K562 (cell line): Measurements from ENCODE around the gene STAT6. TPM values are rescaled to one million over a fixed set of nuclear protein-coding genes. Genes with fewer than 3 reads are reported as not detected.

Experiments used
- CHD1 ChIP-seq: fragments of 200-600 bp; sonication (generic); IDR thresholded peaks from one replicate; pipeline ENCODE4 v1.6.1; 2012; ENCODE audit warnings: mild to moderate bottlenecking, moderate library complexity, low read length, inconsistent platforms
- CHD2 ChIP-seq: IDR thresholded peaks from 2 replicates; pipeline ENCODE4 v1.6.1; 2011; ENCODE audit warnings: low read depth, low read length
- LEF1 ChIP-seq: fragments of 450-650 bp; IDR thresholded peaks from 2 replicates; pipeline ENCODE4 v1.6.1; 2016; ENCODE audit warnings: mild to moderate bottlenecking
- POLR2G ChIP-seq: fragments of 200-400 bp; formaldehyde crosslinking; IDR thresholded peaks from 2 replicates; pipeline ENCODE4 v1.6.1; 2017; ENCODE audit warnings: low read depth, mild to moderate bottlenecking, antibody characterized with exemption, low read length, moderate library complexity
- SIX5 ChIP-seq, 2 experiments: IDR thresholded peaks; 2 replicates each; pipeline ENCODE4 v1.6.1; 2011; ENCODE audit warnings: low read length in 2 of 2, borderline replicate concordance in 1 of 2, low read depth in 1 of 2, mild to moderate bottlenecking in 1 of 2, moderate library complexity in 1 of 2; ENCODE audit not compliant: insufficient read depth in 1 of 2
- SNRNP70 ChIP-seq: fragments of 200-400 bp; formaldehyde crosslinking; optimal IDR thresholded peaks from 2 replicates; pipeline ENCODE3; 2017; ENCODE audit warnings: low read depth, low read length
- SREBF1 ChIP-seq: fragments of 150-350 bp; IDR thresholded peaks from 2 replicates; pipeline ENCODE4 v1.6.1; 2014; ENCODE audit warnings: antibody characterized with exemption, low read depth, low read length, borderline replicate concordance
- ZKSCAN1 ChIP-seq: fragments of 150-350 bp; IDR thresholded peaks from 2 replicates; pipeline ENCODE4 v1.6.1; 2016; ENCODE audit warnings: low read depth, low read length
- ZNF124 ChIP-seq: sonication (generic); formaldehyde crosslinking; IDR thresholded peaks from 2 replicates; pipeline ENCODE4 v1.8.1; 2022; ENCODE audit warnings: missing genetic modification reagents
- ZNF134 ChIP-seq: fragments of 250-450 bp; sonication (Bioruptor Pico); conservative IDR thresholded peaks from 2 replicates; pipeline ENCODE4 v1.4.0; 2020
- ZNF561 ChIP-seq: fragments of 450-650 bp; formaldehyde crosslinking; conservative IDR thresholded peaks from 2 replicates; pipeline ENCODE4 v1.4.0; 2020; ENCODE audit warnings: mild to moderate bottlenecking, moderate library complexity
- ZNF778 ChIP-seq: fragments of 450-650 bp; formaldehyde crosslinking; IDR thresholded peaks from 2 replicates; pipeline ENCODE4 v1.4.0; 2020; ENCODE audit warnings: mild to moderate bottlenecking, moderate library complexity
- polyA plus RNA-seq, 8 experiments: library from polyadenylated mRNA; depleted of rRNA in 4 of 8; stranded (reverse) in 5 of 8; unstranded in 3 of 8; fragments of >200 nt; fragmentation: Nextera tagmentation in 2 of 8; fragmentation: Illumina TruSeq in 1 of 8; extraction: Ambion mirVana in 2 of 8; extraction: Trizol in 1 of 8; gene quantifications; 2 replicates each; pipeline versions ENCODE4 v1.2.1 to v1.2.3, GENCODE V29; 2011 to 2014; ENCODE audit warnings: inconsistent platforms in 1 of 8, missing spikeins in 1 of 8
- total RNA-seq, 7 experiments: library from RNA; depleted of rRNA in 6 of 7; stranded (reverse); fragments of >200 nt in 6 of 7; fragmentation: Illumina TruSeq in 2 of 7; extraction: Trizol in 2 of 7; gene quantifications; 2 replicates each; pipeline versions ENCODE4 v1.2.1 to v1.2.3, GENCODE V29; 2011 to 2021; ENCODE audit warnings: low replicate concordance in 1 of 7
- TF ChIP-seq, protein P1 (sequence below): sonication (generic); formaldehyde crosslinking; IDR thresholded peaks from 2 replicates; pipeline ENCODE4 v1.8.0; 2022; ENCODE audit warnings: missing genetic modification reagents, mild to moderate bottlenecking, moderate library complexity, borderline replicate concordance
- TF ChIP-seq, protein P2 (sequence below): fragments of 450-650 bp; formaldehyde crosslinking; IDR thresholded peaks from 2 replicates; pipeline ENCODE4 v1.4.0; 2022; ENCODE audit warnings: missing genetic modification characterization
- TF ChIP-seq, protein P3 (sequence below): fragments of 250-450 bp; sonication (Bioruptor Pico); IDR thresholded peaks from 2 replicates; pipeline ENCODE4 v1.5.0; 2020; ENCODE audit warnings: mild to moderate bottlenecking, borderline replicate concordance
- TF ChIP-seq, protein P4 (sequence below): fragments of 450-650 bp; formaldehyde crosslinking; IDR thresholded peaks from 2 replicates; pipeline ENCODE4 v1.4.0; 2022; ENCODE audit warnings: mild to moderate bottlenecking, moderate library complexity
- TF ChIP-seq, protein P5 (sequence below): fragments of 450-650 bp; IDR thresholded peaks from 2 replicates; pipeline ENCODE4 v1.6.1; 2017; ENCODE audit warnings: antibody characterized with exemption, mild to moderate bottlenecking

The STAT6 gene
- total and polyA plus RNA-seq, 9 of the 15 experiments (the other 6 are each of a cell fraction or from before 2014, with no cell fraction given), result 2.4 to 49.5 (median 26.5) TPM

DNA sequence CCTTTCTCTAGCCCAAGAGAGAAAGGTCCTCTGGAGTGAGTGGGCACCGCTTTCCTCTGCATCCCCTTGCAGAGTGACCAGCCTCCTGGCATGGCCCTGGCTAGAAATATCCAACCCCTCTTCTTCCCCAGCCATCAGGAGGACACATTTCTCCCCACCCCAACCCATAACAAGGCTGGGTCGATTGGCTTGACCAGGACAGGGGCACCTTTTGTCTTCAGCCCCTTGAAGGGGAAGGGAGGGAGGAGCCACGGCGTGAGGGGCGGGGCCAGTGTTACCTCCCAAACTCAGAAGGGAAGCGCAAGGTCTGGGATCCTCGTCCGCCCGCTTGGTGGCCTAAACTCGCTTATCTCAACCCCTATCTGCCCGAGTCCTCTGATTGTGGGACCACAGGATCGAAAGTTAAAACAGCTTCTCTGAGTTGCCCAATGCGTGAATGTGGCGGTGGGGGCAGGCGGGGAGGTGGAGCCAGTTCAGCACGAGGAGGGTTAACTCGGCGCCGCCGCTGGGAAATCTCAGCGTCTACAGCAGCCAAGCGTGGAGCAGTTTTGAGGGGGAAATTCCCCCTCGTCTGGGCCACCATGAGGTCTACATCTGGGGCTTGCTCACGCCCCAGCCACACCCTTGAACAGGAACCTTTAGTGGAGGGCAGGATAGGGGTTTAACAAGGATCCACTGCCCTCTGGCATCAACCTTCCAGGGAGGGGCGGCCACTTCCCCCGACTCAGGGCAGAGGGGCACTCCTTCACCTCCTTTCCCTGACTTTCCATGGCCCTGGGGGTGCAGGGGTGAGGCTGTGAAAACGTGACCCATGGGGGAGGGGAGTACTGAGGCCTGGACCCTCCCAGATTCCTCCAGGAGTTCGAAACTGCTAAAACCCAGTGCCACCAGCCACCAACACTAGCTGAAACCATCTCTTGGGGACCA lies 795 bp downstream of the STAT6 start (continued):
- no peak for TF ChIP-seq SIX5 (IDR thresholded peaks at IDR 0.05; ENCODE audit: borderline replicate concordance in 1 of 2, insufficient read depth in 1 of 2, low read depth in 1 of 2, low read length in 2 of 2)
- TF ChIP-seq ZNF778 (CRISPR knock-in tag), result no peak
- TF ChIP-seq CHD1, result peak; percentile 67
- peak; percentile 47; the same call in 1 of the 2 replicates for TF ChIP-seq POLR2G
- no peak; the same call in 1 of the 2 replicates for TF ChIP-seq CHD2
- TF ChIP-seq, protein P1, sequence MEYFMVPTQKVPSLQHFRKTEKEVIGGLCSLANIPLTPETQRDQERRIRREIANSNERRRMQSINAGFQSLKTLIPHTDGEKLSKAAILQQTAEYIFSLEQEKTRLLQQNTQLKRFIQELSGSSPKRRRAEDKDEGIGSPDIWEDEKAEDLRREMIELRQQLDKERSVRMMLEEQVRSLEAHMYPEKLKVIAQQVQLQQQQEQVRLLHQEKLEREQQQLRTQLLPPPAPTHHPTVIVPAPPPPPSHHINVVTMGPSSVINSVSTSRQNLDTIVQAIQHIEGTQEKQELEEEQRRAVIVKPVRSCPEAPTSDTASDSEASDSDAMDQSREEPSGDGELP (CRISPR knock-in tag), result 0 out of 2 replicates have a peak, but pooled peaks have one; percentile 26
- no peak for TF ChIP-seq ZKSCAN1
- no peak for TF ChIP-seq SREBF1
- TF ChIP-seq ZNF124 (CRISPR knock-in tag), result no peak
- TF ChIP-seq, protein P2, sequence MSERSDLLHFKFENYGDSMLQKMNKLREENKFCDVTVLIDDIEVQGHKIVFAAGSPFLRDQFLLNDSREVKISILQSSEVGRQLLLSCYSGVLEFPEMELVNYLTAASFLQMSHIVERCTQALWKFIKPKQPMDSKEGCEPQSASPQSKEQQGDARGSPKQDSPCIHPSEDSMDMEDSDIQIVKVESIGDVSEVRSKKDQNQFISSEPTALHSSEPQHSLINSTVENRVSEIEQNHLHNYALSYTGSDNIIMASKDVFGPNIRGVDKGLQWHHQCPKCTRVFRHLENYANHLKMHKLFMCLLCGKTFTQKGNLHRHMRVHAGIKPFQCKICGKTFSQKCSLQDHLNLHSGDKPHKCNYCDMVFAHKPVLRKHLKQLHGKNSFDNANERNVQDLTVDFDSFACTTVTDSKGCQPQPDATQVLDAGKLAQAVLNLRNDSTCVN, result no peak
- TF ChIP-seq ZNF561, result no peak
- TF ChIP-seq, protein P3, sequence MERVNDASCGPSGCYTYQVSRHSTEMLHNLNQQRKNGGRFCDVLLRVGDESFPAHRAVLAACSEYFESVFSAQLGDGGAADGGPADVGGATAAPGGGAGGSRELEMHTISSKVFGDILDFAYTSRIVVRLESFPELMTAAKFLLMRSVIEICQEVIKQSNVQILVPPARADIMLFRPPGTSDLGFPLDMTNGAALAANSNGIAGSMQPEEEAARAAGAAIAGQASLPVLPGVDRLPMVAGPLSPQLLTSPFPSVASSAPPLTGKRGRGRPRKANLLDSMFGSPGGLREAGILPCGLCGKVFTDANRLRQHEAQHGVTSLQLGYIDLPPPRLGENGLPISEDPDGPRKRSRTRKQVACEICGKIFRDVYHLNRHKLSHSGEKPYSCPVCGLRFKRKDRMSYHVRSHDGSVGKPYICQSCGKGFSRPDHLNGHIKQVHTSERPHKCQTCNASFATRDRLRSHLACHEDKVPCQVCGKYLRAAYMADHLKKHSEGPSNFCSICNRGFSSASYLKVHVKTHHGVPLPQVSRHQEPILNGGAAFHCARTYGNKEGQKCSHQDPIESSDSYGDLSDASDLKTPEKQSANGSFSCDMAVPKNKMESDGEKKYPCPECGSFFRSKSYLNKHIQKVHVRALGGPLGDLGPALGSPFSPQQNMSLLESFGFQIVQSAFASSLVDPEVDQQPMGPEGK (CRISPR knock-in tag), result no peak
- no peak; the same call in 1 of the 2 replicates for TF ChIP-seq LEF1
- TF ChIP-seq SNRNP70, result no peak
- TF ChIP-seq, protein P4, sequence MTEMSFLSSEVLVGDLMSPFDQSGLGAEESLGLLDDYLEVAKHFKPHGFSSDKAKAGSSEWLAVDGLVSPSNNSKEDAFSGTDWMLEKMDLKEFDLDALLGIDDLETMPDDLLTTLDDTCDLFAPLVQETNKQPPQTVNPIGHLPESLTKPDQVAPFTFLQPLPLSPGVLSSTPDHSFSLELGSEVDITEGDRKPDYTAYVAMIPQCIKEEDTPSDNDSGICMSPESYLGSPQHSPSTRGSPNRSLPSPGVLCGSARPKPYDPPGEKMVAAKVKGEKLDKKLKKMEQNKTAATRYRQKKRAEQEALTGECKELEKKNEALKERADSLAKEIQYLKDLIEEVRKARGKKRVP, result 0 out of 2 replicates have a peak, but pooled peaks have one; percentile 33
- no peak for TF ChIP-seq ZNF134
- TF ChIP-seq, protein P5, sequence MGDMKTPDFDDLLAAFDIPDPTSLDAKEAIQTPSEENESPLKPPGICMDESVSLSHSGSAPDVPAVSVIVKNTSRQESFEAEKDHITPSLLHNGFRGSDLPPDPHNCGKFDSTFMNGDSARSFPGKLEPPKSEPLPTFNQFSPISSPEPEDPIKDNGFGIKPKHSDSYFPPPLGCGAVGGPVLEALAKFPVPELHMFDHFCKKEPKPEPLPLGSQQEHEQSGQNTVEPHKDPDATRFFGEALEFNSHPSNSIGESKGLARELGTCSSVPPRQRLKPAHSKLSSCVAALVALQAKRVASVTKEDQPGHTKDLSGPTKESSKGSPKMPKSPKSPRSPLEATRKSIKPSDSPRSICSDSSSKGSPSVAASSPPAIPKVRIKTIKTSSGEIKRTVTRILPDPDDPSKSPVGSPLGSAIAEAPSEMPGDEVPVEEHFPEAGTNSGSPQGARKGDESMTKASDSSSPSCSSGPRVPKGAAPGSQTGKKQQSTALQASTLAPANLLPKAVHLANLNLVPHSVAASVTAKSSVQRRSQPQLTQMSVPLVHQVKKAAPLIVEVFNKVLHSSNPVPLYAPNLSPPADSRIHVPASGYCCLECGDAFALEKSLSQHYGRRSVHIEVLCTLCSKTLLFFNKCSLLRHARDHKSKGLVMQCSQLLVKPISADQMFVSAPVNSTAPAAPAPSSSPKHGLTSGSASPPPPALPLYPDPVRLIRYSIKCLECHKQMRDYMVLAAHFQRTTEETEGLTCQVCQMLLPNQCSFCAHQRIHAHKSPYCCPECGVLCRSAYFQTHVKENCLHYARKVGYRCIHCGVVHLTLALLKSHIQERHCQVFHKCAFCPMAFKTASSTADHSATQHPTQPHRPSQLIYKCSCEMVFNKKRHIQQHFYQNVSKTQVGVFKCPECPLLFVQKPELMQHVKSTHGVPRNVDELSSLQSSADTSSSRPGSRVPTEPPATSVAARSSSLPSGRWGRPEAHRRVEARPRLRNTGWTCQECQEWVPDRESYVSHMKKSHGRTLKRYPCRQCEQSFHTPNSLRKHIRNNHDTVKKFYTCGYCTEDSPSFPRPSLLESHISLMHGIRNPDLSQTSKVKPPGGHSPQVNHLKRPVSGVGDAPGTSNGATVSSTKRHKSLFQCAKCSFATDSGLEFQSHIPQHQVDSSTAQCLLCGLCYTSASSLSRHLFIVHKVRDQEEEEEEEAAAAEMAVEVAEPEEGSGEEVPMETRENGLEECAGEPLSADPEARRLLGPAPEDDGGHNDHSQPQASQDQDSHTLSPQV, result no peak; the same call in 1 of the 2 replicates
